SH-SY5Y (cell line): ENCODE results near the gene IFNL2.

Experiments used
- GATA2 ChIP-seq: IDR thresholded peaks from 2 replicates; pipeline ENCODE4 v1.6.1; 2011; ENCODE audit warnings: mild to moderate bottlenecking, low read depth, low read length
- GATA3 ChIP-seq: IDR thresholded peaks from 2 replicates; pipeline ENCODE4 v1.6.1; 2011; ENCODE audit warnings: low read depth, mild to moderate bottlenecking, low read length, moderate library complexity

GRCh38 chr19:39276740-39277139, 8.5 kb downstream of the IFNL2 start:
- no peak for TF ChIP-seq GATA2
- TF ChIP-seq GATA3: no peak
